Panc1 (cell line): ENCODE measurements around the gene ALOX12B. TPM values are rescaled to one million over a fixed set of nuclear protein-coding genes. Genes with fewer than 3 reads are reported as not detected.

ENCODE experiments used
- ATAC-seq: fragments of 200-7000 bp; cut with Tn5 transposase; 2 replicates; pipeline ENCODE4 v1.9.1; 2020; ENCODE audit warnings: mild to moderate bottlenecking, moderate library complexity
- BruUV-seq: library from RNA; stranded (reverse); fragments of 400-500 nt; replicated peaks from 2 replicates; lab custom pipeline; 2021; lab: Mats Ljungman, UMichigan
- CTCF ChIA-PET: fragments of 300-600 bp; sonication (Branson Sonifier 250); formaldehyde crosslinking; loops from one replicate; lab custom pipeline; 2022; ENCODE audit warnings: antibody characterized with exemption; lab: Charles Lee
- POLR2A ChIA-PET: fragments of 300-600 bp; sonication (Branson Sonifier 250); formaldehyde crosslinking; loops from one replicate; lab custom pipeline; 2022; ENCODE audit warnings: antibody characterized with exemption; lab: Charles Lee
- DNase-seq: peaks from one replicate; pipeline ENCODE4 v3.0.0-alpha.2; 2010; ENCODE audit warnings: low read depth, low spot score
- H3K27ac ChIP-seq: 2 replicates; pipeline ENCODE4 v1.5.1; 2011; ENCODE audit warnings: mild to moderate bottlenecking, low read length, inconsistent platforms
- H3K27me3 ChIP-seq: fragments of 200-500 bp; sonication (Bioruptor generic); 2 replicates; pipeline ENCODE4 v1.6.0; 2014; ENCODE audit warnings: low read length, inconsistent platforms; ENCODE audit not compliant: control insufficient read depth, insufficient read depth
- H3K36me3 ChIP-seq: fragments of 200-500 bp; sonication (Bioruptor generic); 2 replicates; pipeline ENCODE4 v1.5.1; 2014; ENCODE audit warnings: inconsistent platforms, mild to moderate bottlenecking, low read length, moderate library complexity; ENCODE audit not compliant: control insufficient read depth, insufficient read depth
- H3K4me1 ChIP-seq: 2 replicates; pipeline ENCODE4 v1.5.1; 2011; ENCODE audit warnings: inconsistent platforms, mild to moderate bottlenecking, low read length, moderate library complexity; ENCODE audit not compliant: control insufficient read depth, insufficient read depth
- H3K4me3 ChIP-seq, 2 experiments: 2 replicates each; pipeline ENCODE4 v1.5.1; 2011 to 2012; ENCODE audit warnings: low read depth in 2 of 2, low read length in 2 of 2, mild to moderate bottlenecking in 2 of 2, inconsistent platforms in 1 of 2, moderate library complexity in 1 of 2
- H3K9me3 ChIP-seq: fragments of 200-500 bp; sonication (Bioruptor generic); 2 replicates; pipeline ENCODE4 v1.5.1; 2014; ENCODE audit warnings: low read depth, mild to moderate bottlenecking, inconsistent platforms, low read length, moderate library complexity; ENCODE audit not compliant: control insufficient read depth, insufficient read depth
- POLR2AphosphoS5 ChIP-seq: IDR thresholded peaks from 2 replicates; pipeline ENCODE4 v1.6.1; 2012; ENCODE audit warnings: mild to moderate bottlenecking, low read depth, low read length, moderate library complexity
- SIN3A ChIP-seq: IDR thresholded peaks from 2 replicates; pipeline ENCODE4 v1.6.1; 2012; ENCODE audit warnings: low read depth, mild to moderate bottlenecking, low read length, moderate library complexity, borderline replicate concordance; ENCODE audit not compliant: insufficient read depth
- TCF7L2 ChIP-seq: IDR thresholded peaks from 2 replicates; pipeline ENCODE4 v1.6.1; 2011; ENCODE audit warnings: mild to moderate bottlenecking, low read depth, low read length, inconsistent platforms
- in situ Hi-C: cut with HindIII; loops from 2 replicates; pipeline ENCODE4 v1.10.0; 2016; ENCODE audit warnings: low sequenced_read_pairs, low pct_unique_long_range_greater_than_20kb
- intact Hi-C: fragments of 100-400 bp; cut with micrococcal nuclease; formaldehyde crosslinking; loops from one replicate; pipeline ENCODE4 v1.10.0; 2022; ENCODE audit not compliant: unreplicated experiment
- total RNA-seq: library from RNA; stranded (reverse); gene quantifications from one replicate; pipeline ENCODE4 v1.2.1, GENCODE V29; 2021; ENCODE audit not compliant: unreplicated experiment
- TF ChIP-seq, protein P1 (sequence below): fragments of 450-650 bp; IDR thresholded peaks from 2 replicates; pipeline ENCODE4 v1.5.1; 2017; ENCODE audit warnings: mild to moderate bottlenecking
- TF ChIP-seq, protein P2 (sequence below), 2 experiments: IDR thresholded peaks; 2 replicates each; pipeline ENCODE4 v1.6.1; 2011 to 2012; ENCODE audit warnings: low read depth in 2 of 2, control low read depth in 1 of 2, low read length in 1 of 2, mild to moderate bottlenecking in 1 of 2, moderate library complexity in 1 of 2; ENCODE audit not compliant: insufficient read depth in 1 of 2

The ALOX12B gene
- total RNA-seq, 1 experiment from 2014 or later = not detected

DNA sequence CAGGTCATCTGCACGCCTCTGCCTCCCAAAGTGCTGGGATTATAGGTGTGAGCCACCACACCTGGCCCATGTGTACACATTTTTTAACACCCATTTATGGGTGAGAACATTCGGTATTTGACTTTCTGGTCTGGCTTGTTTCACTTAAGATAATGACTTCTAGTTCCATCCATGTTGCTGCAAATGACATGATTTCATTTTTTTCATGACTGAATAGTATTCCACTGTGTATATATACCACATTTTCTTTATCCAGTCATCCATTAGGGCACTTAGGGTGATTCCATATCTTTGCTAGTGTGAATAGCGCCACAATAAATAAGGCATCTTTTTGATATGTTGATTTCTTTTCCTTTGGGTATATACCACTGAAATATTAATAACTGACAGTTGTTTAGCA is 5.6 kb downstream of the ALOX12B start:
- Histone ChIP-seq H3K27ac (no peak overlapping the region), H3K4me1 (peaks cover 5% of the 10 kb centered on the region; the same call in 1 of the 2 replicates), H3K4me3 (no peak overlapping the region), H3K36me3 (no peaks in the 10 kb centered on the region), H3K27me3 (no peaks in the 10 kb centered on the region), H3K9me3 (no peaks in the 10 kb centered on the region)
- DNase-seq (no peak), ATAC-seq (no peak)
- CTCF ChIA-PET = no interaction called here
- POLR2A ChIA-PET = no interaction called here
- BruUV-seq = no TSS peak
- intact Hi-C loops = loop anchor here (5.0 kb wide), 1 partner anchor 35 kb away; the partner anchor contains the start of gene ALOXE3
- TF ChIP-seq TCF7L2 = no peak
- TF ChIP-seq, protein P1, sequence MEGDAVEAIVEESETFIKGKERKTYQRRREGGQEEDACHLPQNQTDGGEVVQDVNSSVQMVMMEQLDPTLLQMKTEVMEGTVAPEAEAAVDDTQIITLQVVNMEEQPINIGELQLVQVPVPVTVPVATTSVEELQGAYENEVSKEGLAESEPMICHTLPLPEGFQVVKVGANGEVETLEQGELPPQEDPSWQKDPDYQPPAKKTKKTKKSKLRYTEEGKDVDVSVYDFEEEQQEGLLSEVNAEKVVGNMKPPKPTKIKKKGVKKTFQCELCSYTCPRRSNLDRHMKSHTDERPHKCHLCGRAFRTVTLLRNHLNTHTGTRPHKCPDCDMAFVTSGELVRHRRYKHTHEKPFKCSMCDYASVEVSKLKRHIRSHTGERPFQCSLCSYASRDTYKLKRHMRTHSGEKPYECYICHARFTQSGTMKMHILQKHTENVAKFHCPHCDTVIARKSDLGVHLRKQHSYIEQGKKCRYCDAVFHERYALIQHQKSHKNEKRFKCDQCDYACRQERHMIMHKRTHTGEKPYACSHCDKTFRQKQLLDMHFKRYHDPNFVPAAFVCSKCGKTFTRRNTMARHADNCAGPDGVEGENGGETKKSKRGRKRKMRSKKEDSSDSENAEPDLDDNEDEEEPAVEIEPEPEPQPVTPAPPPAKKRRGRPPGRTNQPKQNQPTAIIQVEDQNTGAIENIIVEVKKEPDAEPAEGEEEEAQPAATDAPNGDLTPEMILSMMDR = no peak
- TF ChIP-seq SIN3A = no peak
- TF ChIP-seq POLR2AphosphoS5 = no peak
- TF ChIP-seq, protein P2, sequence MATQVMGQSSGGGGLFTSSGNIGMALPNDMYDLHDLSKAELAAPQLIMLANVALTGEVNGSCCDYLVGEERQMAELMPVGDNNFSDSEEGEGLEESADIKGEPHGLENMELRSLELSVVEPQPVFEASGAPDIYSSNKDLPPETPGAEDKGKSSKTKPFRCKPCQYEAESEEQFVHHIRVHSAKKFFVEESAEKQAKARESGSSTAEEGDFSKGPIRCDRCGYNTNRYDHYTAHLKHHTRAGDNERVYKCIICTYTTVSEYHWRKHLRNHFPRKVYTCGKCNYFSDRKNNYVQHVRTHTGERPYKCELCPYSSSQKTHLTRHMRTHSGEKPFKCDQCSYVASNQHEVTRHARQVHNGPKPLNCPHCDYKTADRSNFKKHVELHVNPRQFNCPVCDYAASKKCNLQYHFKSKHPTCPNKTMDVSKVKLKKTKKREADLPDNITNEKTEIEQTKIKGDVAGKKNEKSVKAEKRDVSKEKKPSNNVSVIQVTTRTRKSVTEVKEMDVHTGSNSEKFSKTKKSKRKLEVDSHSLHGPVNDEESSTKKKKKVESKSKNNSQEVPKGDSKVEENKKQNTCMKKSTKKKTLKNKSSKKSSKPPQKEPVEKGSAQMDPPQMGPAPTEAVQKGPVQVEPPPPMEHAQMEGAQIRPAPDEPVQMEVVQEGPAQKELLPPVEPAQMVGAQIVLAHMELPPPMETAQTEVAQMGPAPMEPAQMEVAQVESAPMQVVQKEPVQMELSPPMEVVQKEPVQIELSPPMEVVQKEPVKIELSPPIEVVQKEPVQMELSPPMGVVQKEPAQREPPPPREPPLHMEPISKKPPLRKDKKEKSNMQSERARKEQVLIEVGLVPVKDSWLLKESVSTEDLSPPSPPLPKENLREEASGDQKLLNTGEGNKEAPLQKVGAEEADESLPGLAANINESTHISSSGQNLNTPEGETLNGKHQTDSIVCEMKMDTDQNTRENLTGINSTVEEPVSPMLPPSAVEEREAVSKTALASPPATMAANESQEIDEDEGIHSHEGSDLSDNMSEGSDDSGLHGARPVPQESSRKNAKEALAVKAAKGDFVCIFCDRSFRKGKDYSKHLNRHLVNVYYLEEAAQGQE (IDR thresholded peaks at IDR 0.05; ENCODE audit: insufficient read depth in 1 of 2, low read depth in 2 of 2, low read length in 1 of 2) = no peak
- in situ Hi-C loops = no loop called here

DNA sequence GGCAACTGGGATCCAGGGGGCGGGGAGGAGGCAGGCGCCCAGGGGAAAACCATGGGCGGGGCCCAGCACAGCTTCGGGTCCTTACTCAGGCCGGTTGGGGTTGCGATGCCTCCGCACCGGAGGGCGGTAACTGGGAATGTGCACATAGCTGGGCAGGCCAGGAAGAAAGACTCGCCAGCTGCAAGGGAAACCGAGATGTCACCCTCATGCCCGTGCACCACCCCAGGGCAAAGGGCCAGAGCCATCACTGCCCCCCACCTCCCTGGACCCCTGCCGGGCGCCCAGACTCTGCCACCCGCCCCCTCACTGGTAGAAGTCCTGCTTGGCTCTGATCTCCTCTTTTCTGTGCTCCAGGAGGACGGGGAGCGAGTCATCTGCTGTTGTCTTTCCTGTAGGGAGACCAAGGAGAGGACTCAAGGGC is 6.7 kb downstream of the ALOX12B start:
- no peak overlapping the region for H3K27ac ChIP-seq
- H3K27me3 ChIP-seq = no peaks in the 10 kb centered on the region
- DNase-seq (no peak), ATAC-seq (no peak)
- no peak overlapping the region for H3K4me3 ChIP-seq
- no peak for TF ChIP-seq POLR2AphosphoS5
- TF ChIP-seq, protein P2 (IDR thresholded peaks at IDR 0.05; ENCODE audit: insufficient read depth in 1 of 2, low read depth in 2 of 2, low read length in 1 of 2) = no peak
- TF ChIP-seq, protein P1 = no peak
- in situ Hi-C loops = no loop called here
- BruUV-seq = no TSS peak
- H3K9me3 ChIP-seq = no peaks in the 10 kb centered on the region
- CTCF ChIA-PET = no interaction called here
- H3K4me1 ChIP-seq = peaks cover 5% of the 10 kb centered on the region; the same call in 1 of the 2 replicates
- H3K36me3 ChIP-seq = no peaks in the 10 kb centered on the region
- POLR2A ChIA-PET = no interaction called here
- intact Hi-C loops = loop anchor here (5.0 kb wide), 1 partner anchor 36 kb away; the partner anchor contains the start of gene ALOXE3
